B cell (primary cell): ENCODE data around the gene RNASE2. TPM values are rescaled to one million over a fixed set of nuclear protein-coding genes. Genes with fewer than 3 reads are reported as not detected.
"Not testable (repeated sequence)": the region's sequence is repeated elsewhere in the genome, so short reads cannot be mapped to it uniquely, and the experiment has no call there.

Source experiments
- ATAC-seq: fragments of 200-7000 bp; cut with Tn5 transposase; one replicate; pipeline ENCODE4 v1.10.0; 2021; ENCODE audit warnings: low read depth, mild to moderate bottlenecking, moderate number of reproducible peaks, moderate library complexity
- CTCF ChIA-PET: fragments of 350-600 bp; sonication (Branson Sonifier 250); formaldehyde crosslinking; loops from one replicate; lab custom pipeline; 2021; ENCODE audit warnings: antibody characterized with exemption, inconsistent platforms; lab: Charles Lee
- POLR2A ChIA-PET: fragments of 350-600 bp; sonication (Branson Sonifier 250); formaldehyde crosslinking; loops from one replicate; lab custom pipeline; 2021; ENCODE audit warnings: antibody characterized with exemption; lab: Charles Lee
- DNase-seq: peaks from one replicate; pipeline ENCODE4 v3.0.0; 2013
- H2AFZ ChIP-seq: 2 replicates; pipeline ENCODE4 v1.6.1; 2012; ENCODE audit warnings: mild to moderate bottlenecking, low read depth, low read length; ENCODE audit not compliant: insufficient read depth, poor library complexity, severe bottlenecking
- H3K27ac ChIP-seq, 2 donors: 1 replicate in 1 of 2; 2 replicates in 1 of 2; pipeline ENCODE4 v1.5.1; 2012 to 2013; ENCODE audit warnings: low read length in 2 of 2, mild to moderate bottlenecking in 2 of 2, moderate library complexity in 1 of 2
- H3K27me3 ChIP-seq, 4 experiments: fragments of 200-600 bp in 1 of 4; sonication (generic) in 1 of 4; replicated peaks in 1 of 4; 1 replicate in 2 of 4; 2 replicates in 2 of 4; pipeline versions ENCODE4 v1.6.1 to v1.7.0; 2013 to 2016; ENCODE audit warnings: low read length in 3 of 4, mild to moderate bottlenecking in 2 of 4, mixed read lengths in 1 of 4, moderate library complexity in 1 of 4; ENCODE audit not compliant: insufficient read depth in 4 of 4, control insufficient read depth in 3 of 4; ENCODE audit errors: control extremely low read depth in 1 of 4
- H3K36me3 ChIP-seq, 2 experiments: replicated peaks in 1 of 2; 1 replicate in 1 of 2; 2 replicates in 1 of 2; pipeline versions ENCODE4 v1.6.1 to v1.7.1; 2013; ENCODE audit warnings: low read length in 1 of 2; ENCODE audit not compliant: insufficient read depth in 2 of 2, control insufficient read depth in 1 of 2; ENCODE audit errors: control extremely low read depth in 1 of 2, extremely low read depth in 1 of 2
- H3K4me1 ChIP-seq, 2 donors: fragments of 200-600 bp in 1 of 2; sonication (generic) in 1 of 2; 1 replicate in 1 of 2; 2 replicates in 1 of 2; pipeline versions ENCODE4 v1.5.1 to v1.6.1; 2013 to 2017; ENCODE audit warnings: low read length in 2 of 2; ENCODE audit not compliant: control insufficient read depth in 2 of 2, insufficient read depth in 2 of 2
- H3K4me2 ChIP-seq: replicated peaks from 2 replicates; pipeline ENCODE3; 2012; ENCODE audit warnings: mild to moderate bottlenecking, low read depth, low read length; ENCODE audit not compliant: poor library complexity, severe bottlenecking
- H3K4me3 ChIP-seq, 5 experiments: fragments of 200-600 bp in 1 of 5; sonication (generic) in 1 of 5; 1 replicate in 3 of 5; 2 replicates in 2 of 5; pipeline versions ENCODE4 v1.5.1 to v1.7.0; 2011 to 2016; ENCODE audit warnings: low read length in 4 of 5, mild to moderate bottlenecking in 4 of 5, low read depth in 2 of 5, control low read depth in 1 of 5, moderate library complexity in 1 of 5; ENCODE audit not compliant: insufficient read depth in 1 of 5; ENCODE audit errors: control extremely low read depth in 1 of 5, extremely low read depth in 1 of 5
- H3K79me2 ChIP-seq: fragments of 200-600 bp; sonication (generic); one replicate; pipeline ENCODE4 v1.6.0; 2016; ENCODE audit warnings: low read length; ENCODE audit not compliant: control insufficient read depth, insufficient read depth
- H3K9ac ChIP-seq: fragments of 200-600 bp; sonication (generic); 2 replicates; pipeline ENCODE4 v1.6.1; 2017; ENCODE audit warnings: mild to moderate bottlenecking, low read length, moderate library complexity
- H3K9me3 ChIP-seq, 3 donors: one replicate each; pipeline versions ENCODE4 v1.6.1 to v1.7.1; 2013; ENCODE audit warnings: low read length in 2 of 3; ENCODE audit not compliant: control insufficient read depth in 2 of 3, insufficient read depth in 1 of 3; ENCODE audit errors: control extremely low read depth in 1 of 3
- H4K20me1 ChIP-seq: 2 replicates; pipeline ENCODE4 v1.6.0; 2012; ENCODE audit warnings: mild to moderate bottlenecking, low read length; ENCODE audit not compliant: insufficient read depth, control insufficient read depth, poor library complexity, severe bottlenecking
- H3K27ac Mint-ChIP-seq: one replicate; pipeline ENCODE4 v1.8.0; 2021; ENCODE audit warnings: mixed read lengths
- H3K27me3 Mint-ChIP-seq: one replicate; pipeline ENCODE4 v1.8.0; 2021; ENCODE audit warnings: mixed read lengths
- H3K4me1 Mint-ChIP-seq: one replicate; pipeline ENCODE4 v1.8.0; 2021; ENCODE audit warnings: mixed read lengths
- H3K4me3 Mint-ChIP-seq: one replicate; pipeline ENCODE4 v1.8.0; 2021; ENCODE audit warnings: mixed read lengths
- H3K9me3 Mint-ChIP-seq: one replicate; pipeline ENCODE4 v1.8.0; 2022; ENCODE audit warnings: mixed read lengths; ENCODE audit not compliant: insufficient read depth
- EZH2 ChIP-seq: IDR thresholded peaks from 2 replicates; pipeline ENCODE4 v1.6.1; 2012; ENCODE audit warnings: borderline replicate concordance, low read depth, mild to moderate bottlenecking, moderate library complexity, low read length; ENCODE audit not compliant: insufficient read depth, poor library complexity, severe bottlenecking
- WGBS: methylation state at CpG from one replicate; pipeline ENCODE4 v1.1.5; 2013; ENCODE audit warnings: missing lambda C conversion rate; ENCODE audit not compliant: insufficient coverage; 5-methylcytosine and 5-hydroxymethylcytosine counted together
- intact Hi-C: fragments of 100-400 bp; cut with micrococcal nuclease; formaldehyde crosslinking; loops from one replicate; pipeline ENCODE4 v1.10.0; 2022
- polyA plus RNA-seq: library from polyadenylated mRNA; depleted of rRNA; stranded (reverse); fragments of >200 nt; gene quantifications from 2 replicates; pipeline ENCODE4 v1.2.3, GENCODE V29; 2012
- total RNA-seq, 2 donors: library from RNA; stranded (reverse); fragments of 120-200 nt in 1 of 2; gene quantifications; 1 replicate in 1 of 2; 2 replicates in 1 of 2; pipeline versions ENCODE4 v1.2.3 to v1.2.4, GENCODE V29; 2013 to 2022
- TF ChIP-seq, protein P1 (sequence below): fragments of 200-600 bp; IDR thresholded peaks from one replicate; pipeline ENCODE4 v1.8.0; 2022; ENCODE audit warnings: antibody characterized with exemption, mild to moderate bottlenecking

Gene RNASE2
- total and polyA plus RNA-seq, 2 donors (not counting 1 experiment from before 2014, with no cell fraction given), result 0.54 TPM; not detected in 1

GRCh38 chr14:20982646-20983369 lies 27.5 kb downstream of the RNASE2 start:
- CTCF ChIA-PET, result interaction anchor here (1.0 to 6.2 kb wide), 3 partner anchors 9 to 57 kb away, joined by 3 to 51 read pairs (median 4); no protein-coding TSS in a partner anchor
- no peak for TF ChIP-seq EZH2
- TF ChIP-seq, protein P1, sequence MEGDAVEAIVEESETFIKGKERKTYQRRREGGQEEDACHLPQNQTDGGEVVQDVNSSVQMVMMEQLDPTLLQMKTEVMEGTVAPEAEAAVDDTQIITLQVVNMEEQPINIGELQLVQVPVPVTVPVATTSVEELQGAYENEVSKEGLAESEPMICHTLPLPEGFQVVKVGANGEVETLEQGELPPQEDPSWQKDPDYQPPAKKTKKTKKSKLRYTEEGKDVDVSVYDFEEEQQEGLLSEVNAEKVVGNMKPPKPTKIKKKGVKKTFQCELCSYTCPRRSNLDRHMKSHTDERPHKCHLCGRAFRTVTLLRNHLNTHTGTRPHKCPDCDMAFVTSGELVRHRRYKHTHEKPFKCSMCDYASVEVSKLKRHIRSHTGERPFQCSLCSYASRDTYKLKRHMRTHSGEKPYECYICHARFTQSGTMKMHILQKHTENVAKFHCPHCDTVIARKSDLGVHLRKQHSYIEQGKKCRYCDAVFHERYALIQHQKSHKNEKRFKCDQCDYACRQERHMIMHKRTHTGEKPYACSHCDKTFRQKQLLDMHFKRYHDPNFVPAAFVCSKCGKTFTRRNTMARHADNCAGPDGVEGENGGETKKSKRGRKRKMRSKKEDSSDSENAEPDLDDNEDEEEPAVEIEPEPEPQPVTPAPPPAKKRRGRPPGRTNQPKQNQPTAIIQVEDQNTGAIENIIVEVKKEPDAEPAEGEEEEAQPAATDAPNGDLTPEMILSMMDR, result no peak

DNA sequence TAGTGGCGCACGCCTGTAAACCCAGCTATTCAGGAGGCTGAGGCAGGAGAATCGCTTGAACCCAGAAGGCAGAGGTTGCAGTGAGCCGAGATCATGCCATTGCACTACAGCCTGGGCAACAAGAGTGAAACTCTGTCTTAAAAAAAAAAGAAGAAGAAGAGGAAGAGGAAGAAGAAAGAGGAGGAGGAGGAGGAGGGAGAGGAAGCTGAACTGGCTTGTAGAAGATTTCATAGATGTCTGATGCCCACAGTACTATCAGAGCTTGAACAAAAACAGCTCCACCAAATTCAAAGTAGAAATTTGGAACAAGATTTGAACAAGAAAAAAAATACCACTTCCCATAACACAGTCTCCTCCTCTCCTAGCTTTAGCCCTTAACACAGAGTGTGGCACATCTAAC lies 30.4 kb downstream of the RNASE2 start:
- ChIA-PET POLR2A (interaction anchor here (0.5 to 0.7 kb wide), 2 partner anchors 12 to 115 kb away, joined by 3 to 4 read pairs; no protein-coding TSS in a partner anchor), CTCF (interaction anchor here (0.9 to 6.2 kb wide), 2 partner anchors 14 to 29 kb away, joined by 3 to 51 read pairs; no protein-coding TSS in a partner anchor)
- H2AFZ ChIP-seq, DNase-seq, H3K79me2 ChIP-seq, H3K9me3 ChIP-seq, H3K27me3 ChIP-seq, H3K4me2 ChIP-seq, H3K27ac Mint-ChIP-seq, H3K9ac ChIP-seq, H3K36me3 ChIP-seq, H3K27me3 Mint-ChIP-seq, H4K20me1 ChIP-seq, H3K9me3 Mint-ChIP-seq, H3K27ac ChIP-seq, H3K4me3 Mint-ChIP-seq, ATAC-seq, H3K4me3 ChIP-seq, intact Hi-C loops: not testable (repeated sequence)
- H3K4me1 Mint-ChIP-seq, result peaks cover 14% of the 10 kb centered on the region
- WGBS, result 89% methylated on average over 4 of the region's 4 CpGs
- H3K4me1 ChIP-seq, result peaks cover 5 to 12% of the 10 kb centered on the region in 2 donors

More at GRCh38 chr14:20982646-20983369, 27.5 kb downstream of the RNASE2 start:
- Histone ChIP-seq H2AFZ (no peak overlapping the region), H3K4me1 (no peaks in the 10 kb centered on the region), H3K9me3 (no peaks in the 10 kb centered on the region), H3K36me3 (no peaks in the 10 kb centered on the region), H3K79me2 (no peaks in the 10 kb centered on the region), H3K27me3 (peaks cover 0 to 6% (median 3%) of the 10 kb centered on the region in 4 experiments), H3K4me3 (no peak overlapping the region), H3K27ac (no peak overlapping the region), H3K4me2 (no peak overlapping the region), H4K20me1 (no peaks in the 10 kb centered on the region), H3K9ac (no peak overlapping the region)
- Mint-ChIP-seq H3K27me3 (peaks cover 20% of the 10 kb centered on the region), H3K4me3 (no peak overlapping the region), H3K9me3 (no peaks in the 10 kb centered on the region), H3K27ac (no peak overlapping the region), H3K4me1 (peaks cover 3% of the 10 kb centered on the region)
- no CpG with 5 or more reads among the region's 2 CpGs for WGBS
- intact Hi-C loops, result no loop called here
- POLR2A ChIA-PET, result interaction anchor here (0.7 to 0.8 kb wide), 2 partner anchors 12 to 648 kb away, joined by 3 to 4 read pairs; no protein-coding TSS in a partner anchor
- DNase-seq, result no peak
- ATAC-seq, result no peak
